Measurements from ENCODE around the gene METRNL.

GRCh38 chr17:83047182-83047478 lies 32.3 kb upstream of the METRNL start:
- TF ChIP-seq CTCF (IDR thresholded peaks at IDR 0.05 in 2 of 3, conservative IDR thresholded peaks at IDR 0.05 in 1 of 3; ENCODE audit: borderline replicate concordance in 1 of 3, insufficient read depth in 1 of 3, low read depth in 2 of 3, low read length in 2 of 3), result no peak
- TF ChIP-seq JUND (IDR thresholded peaks at IDR 0.05), result no peak
- no peak for TF ChIP-seq POLR2AphosphoS5 (IDR thresholded peaks at IDR 0.05; ENCODE audit: low read depth, low read length)
- TF ChIP-seq, protein P1, sequence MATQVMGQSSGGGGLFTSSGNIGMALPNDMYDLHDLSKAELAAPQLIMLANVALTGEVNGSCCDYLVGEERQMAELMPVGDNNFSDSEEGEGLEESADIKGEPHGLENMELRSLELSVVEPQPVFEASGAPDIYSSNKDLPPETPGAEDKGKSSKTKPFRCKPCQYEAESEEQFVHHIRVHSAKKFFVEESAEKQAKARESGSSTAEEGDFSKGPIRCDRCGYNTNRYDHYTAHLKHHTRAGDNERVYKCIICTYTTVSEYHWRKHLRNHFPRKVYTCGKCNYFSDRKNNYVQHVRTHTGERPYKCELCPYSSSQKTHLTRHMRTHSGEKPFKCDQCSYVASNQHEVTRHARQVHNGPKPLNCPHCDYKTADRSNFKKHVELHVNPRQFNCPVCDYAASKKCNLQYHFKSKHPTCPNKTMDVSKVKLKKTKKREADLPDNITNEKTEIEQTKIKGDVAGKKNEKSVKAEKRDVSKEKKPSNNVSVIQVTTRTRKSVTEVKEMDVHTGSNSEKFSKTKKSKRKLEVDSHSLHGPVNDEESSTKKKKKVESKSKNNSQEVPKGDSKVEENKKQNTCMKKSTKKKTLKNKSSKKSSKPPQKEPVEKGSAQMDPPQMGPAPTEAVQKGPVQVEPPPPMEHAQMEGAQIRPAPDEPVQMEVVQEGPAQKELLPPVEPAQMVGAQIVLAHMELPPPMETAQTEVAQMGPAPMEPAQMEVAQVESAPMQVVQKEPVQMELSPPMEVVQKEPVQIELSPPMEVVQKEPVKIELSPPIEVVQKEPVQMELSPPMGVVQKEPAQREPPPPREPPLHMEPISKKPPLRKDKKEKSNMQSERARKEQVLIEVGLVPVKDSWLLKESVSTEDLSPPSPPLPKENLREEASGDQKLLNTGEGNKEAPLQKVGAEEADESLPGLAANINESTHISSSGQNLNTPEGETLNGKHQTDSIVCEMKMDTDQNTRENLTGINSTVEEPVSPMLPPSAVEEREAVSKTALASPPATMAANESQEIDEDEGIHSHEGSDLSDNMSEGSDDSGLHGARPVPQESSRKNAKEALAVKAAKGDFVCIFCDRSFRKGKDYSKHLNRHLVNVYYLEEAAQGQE (IDR thresholded peaks at IDR 0.05; ENCODE audit: low read depth), result no peak
